Peyer's patch (tissue), 4 donors: ENCODE results near the gene CHST1. TPM values are rescaled to one million over a fixed set of nuclear protein-coding genes. Genes with fewer than 3 reads are reported as not detected.

Experiments
- DNase-seq, 3 donors: peaks; one replicate each; pipeline ENCODE4 v3.0.0-alpha.2; 2017 to 2019
- H3K27ac ChIP-seq, 4 donors: fragments of 200-600 bp; sonication (generic); one replicate each; pipeline ENCODE4 v1.5.1; 2016 to 2019
- H3K27me3 ChIP-seq, 2 donors: fragments of 200-600 bp; sonication (generic); one replicate each; pipeline ENCODE4 v1.5.1; 2019
- H3K36me3 ChIP-seq, 3 donors: fragments of 200-600 bp; sonication (generic); one replicate each; pipeline ENCODE4 v1.5.1; 2016 to 2019
- H3K4me1 ChIP-seq, 4 donors: fragments of 200-600 bp; sonication (generic); one replicate each; pipeline ENCODE4 v1.5.1; 2016 to 2019
- H3K4me3 ChIP-seq, 4 donors: fragments of 200-600 bp; sonication (generic); 1 replicate in 3 of 4; 2 replicates in 1 of 4; pipeline ENCODE4 v1.5.1; 2016 to 2019; ENCODE audit warnings: mild to moderate bottlenecking in 1 of 4
- H3K9me3 ChIP-seq, 4 donors: fragments of 200-600 bp; sonication (generic); one replicate each; pipeline ENCODE4 v1.5.1; 2016 to 2019; ENCODE audit warnings: mild to moderate bottlenecking in 1 of 4
- POLR2A ChIP-seq, 2 donors: fragments of 450-650 bp; IDR thresholded peaks; one replicate each; pipeline ENCODE4 v1.5.1; 2017; ENCODE audit warnings: antibody characterized with exemption in 2 of 2, mild to moderate bottlenecking in 2 of 2, moderate library complexity in 2 of 2
- total RNA-seq, 4 donors: library from RNA; depleted of rRNA; stranded (reverse); fragments of >200 nt; gene quantifications; one replicate each; pipeline ENCODE4 v1.1.0, GENCODE V29; 2016
- TF ChIP-seq, protein P1 (sequence below), 6 experiments: fragments of 450-650 bp in 4 of 6; fragments of 200-600 bp in 2 of 6; sonication (generic) in 1 of 6; IDR thresholded peaks; one replicate each; pipeline ENCODE4 v1.5.1; 2017 to 2019; ENCODE audit warnings: antibody characterized with exemption in 6 of 6, mild to moderate bottlenecking in 3 of 6, moderate library complexity in 1 of 6

Gene CHST1
- total RNA-seq, 4 donors from 2014 or later: 0.53 to 11.6 (median 1.4) TPM

DNA sequence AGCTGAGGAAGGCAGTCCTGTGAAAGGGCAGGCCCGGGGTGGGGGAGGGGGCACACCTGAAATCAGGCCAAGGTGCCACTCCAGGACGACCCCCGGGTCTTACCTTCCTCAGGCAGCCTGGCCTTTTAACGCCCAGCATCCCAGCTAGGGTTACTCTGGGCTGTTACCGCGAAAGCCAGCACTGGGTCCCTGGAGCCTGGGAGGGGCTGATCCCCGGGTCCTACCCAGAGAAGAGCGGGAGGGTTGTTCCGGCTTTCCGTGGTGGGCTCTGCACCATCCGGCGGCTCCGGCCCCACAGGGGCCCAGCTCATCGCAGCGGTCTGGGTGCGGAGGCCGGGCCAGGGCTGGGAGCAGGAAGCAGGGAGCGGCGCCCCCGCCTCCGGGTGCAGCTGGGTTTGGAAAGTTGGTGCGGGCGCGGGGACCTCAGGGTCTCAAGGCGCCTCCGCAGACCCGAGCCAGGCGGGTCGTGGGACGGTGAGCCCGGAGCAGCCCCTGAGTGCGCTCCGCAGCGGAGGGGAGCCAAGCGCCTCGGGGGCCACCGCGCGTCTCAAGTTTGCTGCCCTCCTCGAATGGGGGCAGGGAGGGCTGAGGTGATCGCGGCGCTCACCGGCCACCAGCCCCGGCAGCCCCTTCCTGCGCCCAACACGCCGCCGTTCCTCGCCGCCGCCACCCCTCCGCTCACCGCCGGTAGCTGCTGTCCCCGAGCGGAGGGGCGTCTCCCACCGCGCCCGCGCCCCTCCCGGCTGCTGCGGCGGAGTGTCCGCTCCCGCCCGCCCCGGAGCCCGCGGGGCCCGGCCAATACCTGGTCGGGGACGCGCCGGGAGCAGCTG lies 831 bp downstream of the CHST1 start:
- peak overlapping the region in 3 of 4 donors; percentile 31 to 52 (median 35) for H3K27ac ChIP-seq
- H3K27me3 ChIP-seq: peaks cover 0 to 31% of the 10 kb centered on the region in 2 donors
- H3K4me1 ChIP-seq: peaks cover 0 to 22% (median 8%) of the 10 kb centered on the region in 4 donors
- no peak for DNase-seq
- no peaks in the 10 kb centered on the region for H3K9me3 ChIP-seq
- TF ChIP-seq POLR2A (IDR thresholded peaks at IDR 0.05): no peak
- TF ChIP-seq, protein P1, sequence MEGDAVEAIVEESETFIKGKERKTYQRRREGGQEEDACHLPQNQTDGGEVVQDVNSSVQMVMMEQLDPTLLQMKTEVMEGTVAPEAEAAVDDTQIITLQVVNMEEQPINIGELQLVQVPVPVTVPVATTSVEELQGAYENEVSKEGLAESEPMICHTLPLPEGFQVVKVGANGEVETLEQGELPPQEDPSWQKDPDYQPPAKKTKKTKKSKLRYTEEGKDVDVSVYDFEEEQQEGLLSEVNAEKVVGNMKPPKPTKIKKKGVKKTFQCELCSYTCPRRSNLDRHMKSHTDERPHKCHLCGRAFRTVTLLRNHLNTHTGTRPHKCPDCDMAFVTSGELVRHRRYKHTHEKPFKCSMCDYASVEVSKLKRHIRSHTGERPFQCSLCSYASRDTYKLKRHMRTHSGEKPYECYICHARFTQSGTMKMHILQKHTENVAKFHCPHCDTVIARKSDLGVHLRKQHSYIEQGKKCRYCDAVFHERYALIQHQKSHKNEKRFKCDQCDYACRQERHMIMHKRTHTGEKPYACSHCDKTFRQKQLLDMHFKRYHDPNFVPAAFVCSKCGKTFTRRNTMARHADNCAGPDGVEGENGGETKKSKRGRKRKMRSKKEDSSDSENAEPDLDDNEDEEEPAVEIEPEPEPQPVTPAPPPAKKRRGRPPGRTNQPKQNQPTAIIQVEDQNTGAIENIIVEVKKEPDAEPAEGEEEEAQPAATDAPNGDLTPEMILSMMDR (IDR thresholded peaks at IDR 0.05): no peak
- peak overlapping the region; percentile 30 to 74 (median 56) for H3K4me3 ChIP-seq
- no peaks in the 10 kb centered on the region for H3K36me3 ChIP-seq

DNA sequence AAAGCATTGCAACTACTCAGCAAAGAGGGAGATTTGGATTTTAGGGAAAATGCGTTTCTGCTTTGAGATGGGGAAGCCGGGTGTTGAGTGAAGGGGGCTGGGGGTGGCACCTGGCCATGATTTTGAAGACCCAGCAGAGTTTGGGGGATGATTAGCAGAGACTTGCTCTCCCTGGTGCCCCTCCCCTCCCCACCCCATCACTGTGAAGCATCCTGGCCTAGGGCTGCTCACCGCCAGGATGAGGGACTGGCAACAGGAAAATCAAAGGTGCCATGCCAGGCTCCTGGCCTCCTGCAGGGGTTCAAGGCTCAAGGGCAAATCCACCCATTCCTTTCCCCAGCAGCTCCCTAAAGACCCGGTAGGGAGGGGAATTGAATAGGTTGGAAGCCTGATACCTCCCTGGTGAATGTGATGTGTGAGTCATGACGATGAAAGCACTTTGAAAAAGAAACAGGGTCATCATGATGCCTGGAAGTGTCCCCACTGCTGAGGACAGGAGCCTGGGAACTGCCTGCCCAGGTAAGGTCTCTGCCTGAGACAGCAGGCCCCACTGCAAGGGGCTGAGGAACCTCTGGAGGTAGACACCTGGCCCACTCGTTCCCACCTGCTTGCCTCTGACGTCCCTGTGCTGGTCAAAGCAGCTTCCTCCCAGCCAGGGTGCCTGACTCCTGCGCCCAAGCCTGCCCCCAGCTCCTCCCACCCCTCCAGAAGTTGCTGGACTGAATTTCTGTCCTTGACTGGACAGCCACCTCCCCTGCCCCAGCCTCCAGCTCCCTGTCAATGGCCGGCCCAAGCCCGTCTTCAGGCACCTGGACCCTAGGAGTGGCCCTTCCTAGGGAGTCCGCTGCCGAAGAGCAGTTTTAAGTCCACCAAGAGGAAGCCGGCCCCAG lies 1.7 kb downstream of the CHST1 start:
- TF ChIP-seq, protein P1 (IDR thresholded peaks at IDR 0.05): no peak
- TF ChIP-seq POLR2A (IDR thresholded peaks at IDR 0.05): no peak
- DNase-seq: no peak
- peaks cover 0 to 26% (median 8%) of the 10 kb centered on the region in 4 donors for H3K4me1 ChIP-seq

DNA sequence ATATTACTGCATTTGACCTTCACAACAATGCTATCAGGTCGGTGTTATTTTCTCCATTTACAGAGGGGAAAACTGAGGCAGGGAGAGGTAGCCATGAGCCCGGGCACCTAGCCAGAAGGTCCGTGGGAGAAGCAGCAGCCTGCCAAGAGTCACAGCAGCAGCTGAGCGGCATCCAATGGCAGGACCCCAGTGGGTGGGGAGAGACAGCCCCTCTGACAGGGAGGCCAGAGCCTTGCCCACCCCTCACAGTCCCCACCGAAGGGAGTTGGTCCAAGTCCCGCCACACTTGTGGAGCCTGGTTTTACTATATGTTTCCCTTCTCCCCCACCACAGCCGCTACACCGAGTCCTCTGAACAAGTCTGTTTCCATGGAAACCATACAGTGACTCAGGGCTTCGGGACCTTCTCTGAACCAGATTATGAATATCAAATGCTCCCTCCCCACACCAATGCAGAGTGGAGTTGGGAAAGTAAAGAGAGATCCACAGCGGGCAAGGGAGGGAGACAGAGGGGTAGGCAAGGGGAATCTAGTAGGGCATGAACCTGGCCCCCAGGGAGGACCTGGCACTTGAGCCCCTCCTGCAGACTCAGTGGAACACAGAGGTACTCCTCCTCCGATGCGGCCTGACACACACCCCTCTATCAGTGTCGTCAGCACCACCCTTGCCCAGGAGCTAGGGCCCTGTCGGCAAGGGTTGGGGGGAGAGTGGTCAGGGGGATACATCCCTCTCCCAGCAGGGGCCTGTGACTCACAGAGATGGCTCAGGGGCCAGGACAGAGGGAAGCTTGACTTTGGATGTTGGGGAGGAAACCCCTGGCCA lies 2.5 kb downstream of the CHST1 start:
- H3K36me3 ChIP-seq: no peaks in the 10 kb centered on the region
- H3K27ac ChIP-seq: no peak overlapping the region
- no peaks in the 10 kb centered on the region for H3K9me3 ChIP-seq
- TF ChIP-seq POLR2A (IDR thresholded peaks at IDR 0.05): no peak
- TF ChIP-seq, protein P1 (IDR thresholded peaks at IDR 0.05): no peak
- H3K4me1 ChIP-seq: peaks cover 0 to 32% (median 8%) of the 10 kb centered on the region in 4 donors
- no peak for DNase-seq
- no peak overlapping the region for H3K4me3 ChIP-seq
- H3K27me3 ChIP-seq: peaks cover 0 to 31% of the 10 kb centered on the region in 2 donors

More for the DNA sequence above, 1.7 kb downstream of the CHST1 start:
- Histone ChIP-seq H3K4me3 (peak overlapping the region in 3 of 4 donors; percentile 44 to 74 (median 67)), H3K36me3 (no peaks in the 10 kb centered on the region), H3K9me3 (no peaks in the 10 kb centered on the region), H3K27ac (no peak overlapping the region), H3K27me3 (peaks cover 0 to 31% of the 10 kb centered on the region in 2 donors)

DNA sequence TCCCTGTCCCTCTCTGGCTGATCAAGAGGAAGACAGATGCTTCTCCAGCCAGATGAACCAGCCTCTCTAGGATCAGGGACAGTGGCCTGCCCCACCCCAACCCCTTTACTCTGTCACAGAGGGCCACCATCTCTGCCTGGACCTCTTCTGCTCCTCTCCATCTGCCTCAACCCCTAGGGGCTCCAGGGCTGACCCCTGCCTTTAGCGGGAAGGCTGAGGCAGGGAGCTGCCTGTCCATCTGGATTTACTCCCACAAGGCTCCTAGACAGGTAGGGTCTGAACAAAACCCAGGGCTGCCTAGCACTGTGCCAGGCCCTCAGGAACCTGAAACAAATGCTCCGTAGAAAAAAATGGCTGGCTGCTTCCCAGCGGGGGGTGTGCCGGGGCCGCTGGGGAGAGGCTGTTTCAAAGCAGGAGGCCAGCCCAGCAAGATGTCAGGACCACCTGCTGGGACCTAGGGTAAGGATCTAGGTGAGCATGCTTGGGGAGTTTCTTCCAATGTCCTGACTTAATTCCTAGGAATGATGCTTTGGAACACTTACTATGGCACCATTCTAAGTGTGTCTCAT lies 3.2 kb downstream of the CHST1 start:
- Histone ChIP-seq H3K9me3 (no peaks in the 10 kb centered on the region), H3K27ac (no peak overlapping the region), H3K36me3 (no peaks in the 10 kb centered on the region), H3K27me3 (peaks cover 0 to 31% of the 10 kb centered on the region in 2 donors), H3K4me3 (no peak overlapping the region), H3K4me1 (peaks cover 0 to 32% (median 8%) of the 10 kb centered on the region in 4 donors)
- DNase-seq: no peak
- TF ChIP-seq POLR2A (IDR thresholded peaks at IDR 0.05): no peak
- TF ChIP-seq, protein P1 (IDR thresholded peaks at IDR 0.05): no peak
